Peyer's patch (tissue), 4 donors: ENCODE results near the gene ABCB8.

Source experiments
- CTCF ChIP-seq, 6 experiments: fragments of 450-650 bp in 4 of 6; fragments of 200-600 bp in 2 of 6; sonication (generic) in 1 of 6; IDR thresholded peaks; one replicate each; pipeline ENCODE4 v1.5.1; 2017 to 2019; ENCODE audit warnings: antibody characterized with exemption in 6 of 6, mild to moderate bottlenecking in 3 of 6, moderate library complexity in 1 of 6
- POLR2A ChIP-seq, 2 donors: fragments of 450-650 bp; IDR thresholded peaks; one replicate each; pipeline ENCODE4 v1.5.1; 2017; ENCODE audit warnings: antibody characterized with exemption in 2 of 2, mild to moderate bottlenecking in 2 of 2, moderate library complexity in 2 of 2

DNA sequence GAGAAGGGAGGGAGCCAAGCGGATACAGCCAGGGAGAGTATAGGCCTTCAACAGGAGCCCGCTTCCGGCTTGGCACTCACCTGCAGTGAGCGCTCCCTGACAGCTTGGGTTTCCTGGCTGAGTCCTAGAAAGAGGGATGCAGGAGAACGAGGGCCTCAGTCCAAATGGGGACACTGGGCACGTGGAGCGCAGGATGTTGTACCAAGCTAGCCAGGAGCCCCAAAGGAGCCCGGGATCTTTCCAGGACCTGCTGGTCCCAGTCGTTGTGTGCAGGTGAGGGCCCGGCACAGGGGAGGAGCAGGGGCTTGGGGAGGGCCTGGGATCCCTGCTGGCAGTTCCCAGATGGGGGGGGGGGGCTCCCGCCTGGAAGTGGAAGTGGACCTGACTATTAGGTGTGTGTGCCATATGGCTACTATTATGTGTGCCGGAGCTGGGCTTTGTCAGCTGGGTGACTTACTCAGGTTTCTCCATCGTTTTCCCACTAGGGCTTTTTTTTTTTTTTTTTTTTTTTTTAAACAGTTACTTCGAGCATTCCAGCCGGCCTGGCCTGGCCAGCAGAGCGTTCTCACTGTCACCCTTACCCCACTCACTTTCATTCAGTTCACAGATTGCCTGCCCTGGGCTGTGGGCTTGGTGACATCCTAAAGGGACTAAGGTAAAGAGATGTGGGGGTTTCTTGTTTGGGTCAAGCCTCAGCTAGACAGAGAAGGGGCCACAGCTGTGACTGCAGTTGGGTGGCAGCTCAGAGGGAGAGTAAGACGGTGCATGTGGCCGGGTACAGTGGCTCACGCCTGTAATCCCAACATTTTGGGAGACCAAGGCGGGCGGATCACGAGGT, 61.9 kb downstream of the ABCB8 start:
- no peak for TF ChIP-seq CTCF (IDR thresholded peaks at IDR 0.05)
- no peak for TF ChIP-seq POLR2A (IDR thresholded peaks at IDR 0.05)
